Measurements from ENCODE around the gene ALKBH5. TPM values are rescaled to one million over a fixed set of nuclear protein-coding genes. Genes with fewer than 3 reads are reported as not detected.

ALKBH5 gene
- total and polyA plus RNA-seq, 2 of the 8 experiments (the other 6 are each of a cell fraction or from before 2014, with no cell fraction given): 63.7 to 86.4 TPM

GRCh38 chr17:18213666-18214270 lies 30.1 kb downstream of the ALKBH5 start:
- ChIA-PET CTCF (ENCODE audit: partially characterized antibody) (interaction anchor here (1.2 to 11.4 kb wide), 4 partner anchors 9 to 16 kb away, joined by 3 to 76 read pairs (median 6); partner anchors contain the start of gene LLGL1), POLR2A (ENCODE audit: partially characterized antibody) (interaction anchor here (0.6 kb wide), 1 partner anchor 24 kb away, joined by 4 read pairs; no protein-coding TSS in a partner anchor)
- H3K4ac ChIP-seq (replicated peaks; ENCODE audit: insufficient read length, low read depth, low read length): no peak overlapping the region
- no peak overlapping the region for H2BK12ac ChIP-seq (ENCODE audit: low read depth, low read length)
- H4K5ac ChIP-seq (ENCODE audit: insufficient read length, low read depth, low read length): no peak overlapping the region
- no peak overlapping the region for H3K27ac ChIP-seq (ENCODE audit: low read depth, low read length)
- no peaks in the 10 kb centered on the region for H3K4me1 ChIP-seq (replicated peaks in 1 of 4; ENCODE audit: control insufficient read depth in 3 of 4, insufficient read depth in 4 of 4, low read length in 3 of 4)
- H2BK5ac ChIP-seq (ENCODE audit: low read depth, low read length): no peak overlapping the region
- no peak overlapping the region for H2BK20ac ChIP-seq (ENCODE audit: low read length)
- no peak overlapping the region for H4K8ac ChIP-seq (ENCODE audit: extremely low read depth, insufficient read depth, low read length)
- H3K79me1 ChIP-seq (ENCODE audit: low read depth, low read length): no peaks in the 10 kb centered on the region
- H2BK15ac ChIP-seq (ENCODE audit: low read length): no peak overlapping the region
- H3K23ac ChIP-seq (ENCODE audit: insufficient read length): no peak overlapping the region
- no peaks in the 10 kb centered on the region for H3K79me2 ChIP-seq (ENCODE audit: control insufficient read depth in 1 of 2, insufficient read depth in 2 of 2, low read length in 2 of 2)
- no peak overlapping the region for H3K18ac ChIP-seq (ENCODE audit: extremely low read depth, low read length)
- WGBS, 2 experiments (ENCODE audit: extremely low coverage in 1 of 2, insufficient coverage in 1 of 2, insufficient read length in 1 of 2, insufficient replicate concordance in 2 of 2, low coverage in 1 of 2, low lambda C conversion rate in 2 of 2, missing lambda C conversion rate in 1 of 2): 90% methylated on average over 7 of the region's 7 CpGs; no CpG with 5 or more reads in 1 of the 2 experiments
- H3K4me2 ChIP-seq (ENCODE audit: insufficient read depth in 1 of 2, low read depth in 2 of 2, low read length in 2 of 2): no peak overlapping the region
- H3K14ac ChIP-seq (ENCODE audit: insufficient read length): no peak overlapping the region
- H3K9ac ChIP-seq (replicated peaks in 1 of 4; ENCODE audit: extremely low read depth in 1 of 4, low read depth in 3 of 4, low read length in 3 of 4): no peak overlapping the region
- H4K20me1 ChIP-seq (replicated peaks in 1 of 2; ENCODE audit: control insufficient read depth in 1 of 2, insufficient read depth in 2 of 2, low read length in 2 of 2): no peaks in the 10 kb centered on the region
- H3K36me3 ChIP-seq (ENCODE audit: control insufficient read depth in 2 of 4, insufficient read depth in 4 of 4, low read length in 3 of 4): peaks cover 0 to 16% (median 6%) of the 10 kb centered on the region in 4 experiments; a peak in 4 of 8 replicates
- DNase-seq (ENCODE audit: low read depth in 1 of 2, low spot score in 2 of 2): no peak
- no peaks in the 10 kb centered on the region for H3K23me2 ChIP-seq (ENCODE audit: low read depth, low read length)
- FAIRE-seq: no peak
- no peak overlapping the region for H2BK120ac ChIP-seq (replicated peaks; ENCODE audit: low read depth, low read length)
- H3K9me3 ChIP-seq (ENCODE audit: insufficient read depth in 2 of 2, low read depth in 1 of 2, low read length in 1 of 2): no peaks in the 10 kb centered on the region
- H2AFZ ChIP-seq (ENCODE audit: low read length): no peak overlapping the region
- no peak overlapping the region for H2AK5ac ChIP-seq (ENCODE audit: low read depth, low read length)
- no peaks in the 10 kb centered on the region for H3K27me3 ChIP-seq (replicated peaks in 1 of 4; ENCODE audit: control insufficient read depth in 3 of 4, extremely low read depth in 1 of 4, insufficient read depth in 3 of 4, low read length in 3 of 4)
- H3K56ac ChIP-seq (replicated peaks; ENCODE audit: insufficient read length, low read depth, low read length): no peak overlapping the region
- no peak overlapping the region for H4K91ac ChIP-seq (replicated peaks; ENCODE audit: insufficient read length, low read length)
- H3K4me3 ChIP-seq (ENCODE audit: extremely low read depth in 1 of 4, insufficient read depth in 2 of 4, low read depth in 3 of 4, low read length in 4 of 4): no peak overlapping the region
- no peak for TF ChIP-seq SIX5 (IDR thresholded peaks at IDR 0.05; ENCODE audit: low read depth, low read length)
- TF ChIP-seq CTCF (IDR thresholded peaks at IDR 0.05; ENCODE audit: control extremely low read depth in 1 of 3, insufficient read depth in 1 of 3, low read depth in 1 of 3, low read length in 3 of 3): no peak
- no peak for TF ChIP-seq ASH2L (IDR thresholded peaks at IDR 0.05; ENCODE audit: low read length)
- no peak for TF ChIP-seq TAF7 (optimal IDR thresholded peaks at IDR 0.05; ENCODE audit: borderline replicate concordance, low read depth, low read length)
- no peak for TF ChIP-seq SIN3A (conservative IDR thresholded peaks at IDR 0.05 in 1 of 2, IDR thresholded peaks at IDR 0.05 in 1 of 2; ENCODE audit: low read depth in 1 of 2, low read length in 2 of 2)
- no peak for TF ChIP-seq HDAC6 (IDR thresholded peaks at IDR 0.05; ENCODE audit: low read depth, low read length)
- TF ChIP-seq KDM4A (IDR thresholded peaks at IDR 0.05; ENCODE audit: low read depth, low read length, severe bottlenecking): no peak
- no peak for TF ChIP-seq RAD21 (IDR thresholded peaks at IDR 0.05 in 1 of 2, conservative IDR thresholded peaks at IDR 0.05 in 1 of 2; ENCODE audit: low read depth in 2 of 2, low read length in 2 of 2)
- no peak for TF ChIP-seq RBBP5 (IDR thresholded peaks at IDR 0.05; ENCODE audit: borderline replicate concordance, low read depth, low read length)
- TF ChIP-seq SP2 (IDR thresholded peaks at IDR 0.05; ENCODE audit: low read length): no peak
